GM18519 (cell line): ENCODE results near the gene CCNT1.
A peak's percentile ranks its signal among the peaks of the same experiment; 100 is the strongest.
"Not testable (repeated sequence)": the region's sequence is repeated elsewhere in the genome, so short reads cannot be mapped to it uniquely, and the experiment has no call there.

Experiments
- ATAC-seq: cut with Tn5 transposase; IDR thresholded peaks from one replicate; pipeline ENCODE4 v1.9.1; 2021; ENCODE audit warnings: mild to moderate bottlenecking, moderate library complexity; ENCODE audit not compliant: unreplicated experiment, low FRiP score

The CCNT1 gene

GRCh38 chr12:48693572-48693971 is 22.9 kb downstream of the CCNT1 start:
- ATAC-seq = no peak

- ATAC-seq = no peak
These were observed 24.6 kb downstream of the CCNT1 start for GRCh38 chr12:48691826-48692487.

GRCh38 chr12:48690990-48691389 is 25.5 kb downstream of the CCNT1 start:
- ATAC-seq = no peak

- no peak for ATAC-seq
These were observed 26.1 kb downstream of the CCNT1 start for GRCh38 chr12:48690436-48690835.

- ATAC-seq = no peak
These were observed 27.7 kb downstream of the CCNT1 start for GRCh38 chr12:48688836-48689235.

GRCh38 chr12:48687592-48687991 is 28.9 kb downstream of the CCNT1 start:
- no peak for ATAC-seq

GRCh38 chr12:48686615-48687334 is 29.7 kb downstream of the CCNT1 start:
- no peak for ATAC-seq

- no peak for ATAC-seq
These were observed 30.4 kb downstream of the CCNT1 start for GRCh38 chr12:48686037-48686595.

- ATAC-seq = no peak
These were observed 33.0 kb downstream of the CCNT1 start for GRCh38 chr12:48683534-48683933.

GRCh38 chr12:48682927-48683326 is 33.6 kb downstream of the CCNT1 start:
- no peak for ATAC-seq

GRCh38 chr12:48682533-48682905 is 34.0 kb downstream of the CCNT1 start:
- ATAC-seq = not testable (repeated sequence)

- ATAC-seq = peak; percentile 99
These were observed 34.6 kb downstream of the CCNT1 start, which contains the start of gene KANSL2 for GRCh38 chr12:48681710-48682532. Gene KANSL2 (minus strand): TSS chr12:48682238. CDS start chr12:48681632, 606 bp downstream.

- ATAC-seq = no peak
These were observed 35.2 kb downstream of the CCNT1 start for GRCh38 chr12:48681399-48681709.

- no peak for ATAC-seq
These were observed 35.6 kb downstream of the CCNT1 start for GRCh38 chr12:48680861-48681260.

GRCh38 chr12:48678551-48679185 is 37.8 kb downstream of the CCNT1 start:
- ATAC-seq = no peak

- no peak for ATAC-seq
These were observed 45.2 kb downstream of the CCNT1 start for GRCh38 chr12:48671231-48671856.

- ATAC-seq = no peak
These were observed 47.5 kb downstream of the CCNT1 start for GRCh38 chr12:48668996-48669395.

- ATAC-seq = no peak
These were observed 56.6 kb downstream of the CCNT1 start for GRCh38 chr12:48659863-48660262.

- ATAC-seq = no peak
These were observed 64.8 kb downstream of the CCNT1 start for GRCh38 chr12:48651681-48652080.

GRCh38 chr12:48645354-48645753 is 71.2 kb downstream of the CCNT1 start:
- ATAC-seq = not testable (repeated sequence)
